Activated naive CD8-positive, alpha-beta T cell treated with anti-CD3 and anti-CD28 coated beads for 36 hours (primary cell): ENCODE measurements around the gene SASH1. TPM values are rescaled to one million over a fixed set of nuclear protein-coding genes. Genes with fewer than 3 reads are reported as not detected.

Experiments
- DNase-seq: peaks from one replicate; pipeline ENCODE4 v3.0.0; 2021
- H3K27ac Mint-ChIP-seq: one replicate; pipeline ENCODE4 v1.8.0; 2022; ENCODE audit warnings: mild to moderate bottlenecking, moderate library complexity, mixed read lengths
- H3K27me3 Mint-ChIP-seq: one replicate; pipeline ENCODE4 v1.8.0; 2022; ENCODE audit warnings: mild to moderate bottlenecking, mixed read lengths
- H3K36me3 Mint-ChIP-seq: one replicate; pipeline ENCODE4 v1.8.0; 2021; ENCODE audit warnings: mild to moderate bottlenecking, mixed read lengths
- H3K4me1 Mint-ChIP-seq: one replicate; pipeline ENCODE4 v1.8.0; 2021; ENCODE audit warnings: mixed read lengths
- H3K4me3 Mint-ChIP-seq: one replicate; pipeline ENCODE4 v1.8.0; 2022; ENCODE audit warnings: mild to moderate bottlenecking, moderate library complexity, mixed read lengths
- H3K9me3 Mint-ChIP-seq: one replicate; pipeline ENCODE4 v1.8.0; 2022; ENCODE audit warnings: mixed read lengths
- total RNA-seq, 2 experiments: library from RNA; stranded (reverse); gene quantifications; one replicate each; pipeline ENCODE4 v1.2.3, GENCODE V29; 2021

SASH1 gene
- total RNA-seq, 2 experiments from 2014 or later = 0.04 TPM

DNA sequence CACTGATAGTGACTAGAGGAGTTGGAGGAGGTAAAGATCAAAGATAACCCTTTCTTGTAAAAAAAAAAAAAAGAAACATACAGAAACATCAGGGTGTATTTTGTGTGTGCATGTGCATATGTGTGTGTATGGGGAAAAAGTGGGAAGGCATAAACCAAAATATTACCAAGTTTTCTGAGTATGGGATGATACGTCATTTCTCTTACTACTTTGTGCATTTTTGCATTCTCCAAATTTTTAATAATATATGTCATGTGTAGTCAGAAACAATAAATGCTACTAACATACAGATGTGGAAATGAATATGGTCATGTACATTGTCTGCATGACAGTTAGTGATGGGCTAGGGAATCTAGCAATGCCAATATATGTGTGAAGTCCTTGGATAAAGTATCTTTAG, 161.1 kb downstream of the SASH1 start:
- no peaks in the 10 kb centered on the region for H3K4me1 Mint-ChIP-seq
- H3K4me3 Mint-ChIP-seq = no peak overlapping the region
- no peaks in the 10 kb centered on the region for H3K36me3 Mint-ChIP-seq
- no peaks in the 10 kb centered on the region for H3K9me3 Mint-ChIP-seq
- peaks cover 29% of the 10 kb centered on the region for H3K27me3 Mint-ChIP-seq
- no peak for DNase-seq
- no peak overlapping the region for H3K27ac Mint-ChIP-seq

DNA sequence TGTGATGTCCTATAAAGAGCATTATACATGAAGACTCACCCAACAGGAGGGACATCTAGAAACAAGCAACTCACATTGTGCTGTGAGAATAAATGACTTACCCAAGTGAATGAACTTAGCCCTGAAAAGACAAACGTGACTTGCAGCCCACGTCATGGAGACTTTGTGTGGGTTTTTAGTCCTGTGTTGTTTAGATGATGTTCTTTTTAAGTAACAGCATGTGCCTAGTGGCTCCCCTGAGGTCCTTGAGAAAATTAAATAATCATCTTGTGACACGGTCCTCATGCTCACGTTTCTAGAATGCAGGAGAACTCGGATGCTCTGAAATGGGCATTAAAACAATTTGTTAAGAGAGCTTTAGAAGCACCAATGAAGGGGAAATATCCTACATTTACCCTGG, 165.1 kb downstream of the SASH1 start:
- H3K36me3 Mint-ChIP-seq = no peaks in the 10 kb centered on the region

DNA sequence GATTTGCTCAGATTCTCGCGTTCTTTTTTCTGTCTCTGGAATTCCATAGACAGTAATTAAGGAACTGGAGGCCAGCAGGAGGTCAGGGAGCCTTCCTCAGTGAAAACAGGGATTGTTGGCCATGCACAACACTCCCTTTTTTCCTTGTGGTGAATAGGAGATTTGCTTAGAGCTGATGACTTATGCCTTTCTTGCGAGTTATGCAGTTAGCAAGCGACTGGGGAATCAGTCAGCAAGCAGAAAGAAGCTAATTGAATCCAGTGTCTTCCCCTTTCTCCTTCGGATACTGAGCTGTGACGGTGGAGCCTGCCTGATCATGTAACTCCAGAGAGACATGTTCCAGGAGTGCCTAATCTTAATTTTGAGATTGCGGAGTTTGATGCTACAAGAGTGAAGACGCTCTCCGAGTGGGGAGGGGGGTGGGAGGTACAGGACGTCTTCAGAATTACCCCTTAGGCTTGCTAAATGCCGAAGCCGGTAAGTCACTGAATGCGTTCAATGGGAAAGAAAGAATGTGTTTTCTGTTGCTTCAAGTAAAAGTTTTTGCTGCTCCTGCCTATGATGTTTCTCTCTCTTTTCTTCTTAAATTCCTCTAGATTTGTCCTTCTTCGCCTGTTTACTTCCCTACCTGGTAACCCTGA, 165.9 kb downstream of the SASH1 start:
- peaks cover 46% of the 10 kb centered on the region for H3K27me3 Mint-ChIP-seq

More for the DNA sequence above, 165.1 kb downstream of the SASH1 start:
- no peak overlapping the region for H3K27ac Mint-ChIP-seq
- no peak overlapping the region for H3K4me3 Mint-ChIP-seq
- peaks cover 40% of the 10 kb centered on the region for H3K27me3 Mint-ChIP-seq
- H3K4me1 Mint-ChIP-seq = no peaks in the 10 kb centered on the region
- H3K9me3 Mint-ChIP-seq = no peaks in the 10 kb centered on the region
- DNase-seq = no peak

DNA sequence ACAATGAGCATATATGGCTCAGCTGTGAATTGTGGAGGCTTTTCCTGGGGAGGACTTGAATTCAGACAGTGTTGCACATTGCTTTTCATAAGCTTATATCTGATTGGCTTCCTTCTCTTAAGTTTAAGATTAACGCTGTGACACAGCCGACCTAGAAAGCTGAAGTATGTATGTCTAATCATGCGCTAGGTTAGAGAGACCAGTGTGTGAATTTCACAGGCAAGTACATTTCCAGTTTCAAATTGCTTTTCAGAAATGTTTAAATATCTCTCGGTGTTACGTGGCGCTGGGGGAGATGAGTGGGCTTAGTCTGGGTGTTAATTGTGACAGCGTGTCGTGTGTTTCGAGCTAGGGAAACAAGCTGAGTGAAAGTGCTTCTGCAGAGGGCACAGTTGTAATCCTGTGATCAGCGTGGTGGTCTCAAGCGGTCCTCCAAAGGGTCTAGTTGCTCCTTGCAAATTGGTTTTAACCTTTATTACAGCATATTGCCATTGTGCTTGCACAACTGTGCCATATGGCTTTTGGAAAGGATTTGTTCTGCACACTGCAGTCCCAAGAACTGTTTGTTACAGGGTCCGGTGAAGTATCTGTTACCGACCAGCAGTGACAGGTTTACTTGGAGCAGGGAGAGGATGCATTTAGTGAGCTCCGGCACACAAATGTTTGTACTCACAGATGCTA, 166.6 kb downstream of the SASH1 start:
- Mint-ChIP-seq H3K4me3 (no peak overlapping the region), H3K27ac (no peak overlapping the region), H3K36me3 (no peaks in the 10 kb centered on the region), H3K4me1 (no peaks in the 10 kb centered on the region), H3K27me3 (peaks cover 44% of the 10 kb centered on the region), H3K9me3 (no peaks in the 10 kb centered on the region)
- DNase-seq = no peak

More for the DNA sequence above, 165.9 kb downstream of the SASH1 start:
- H3K4me1 Mint-ChIP-seq = no peaks in the 10 kb centered on the region
- no peaks in the 10 kb centered on the region for H3K36me3 Mint-ChIP-seq
- no peak overlapping the region for H3K27ac Mint-ChIP-seq
- no peak overlapping the region for H3K4me3 Mint-ChIP-seq
- H3K9me3 Mint-ChIP-seq = no peaks in the 10 kb centered on the region
- DNase-seq = no peak

DNA sequence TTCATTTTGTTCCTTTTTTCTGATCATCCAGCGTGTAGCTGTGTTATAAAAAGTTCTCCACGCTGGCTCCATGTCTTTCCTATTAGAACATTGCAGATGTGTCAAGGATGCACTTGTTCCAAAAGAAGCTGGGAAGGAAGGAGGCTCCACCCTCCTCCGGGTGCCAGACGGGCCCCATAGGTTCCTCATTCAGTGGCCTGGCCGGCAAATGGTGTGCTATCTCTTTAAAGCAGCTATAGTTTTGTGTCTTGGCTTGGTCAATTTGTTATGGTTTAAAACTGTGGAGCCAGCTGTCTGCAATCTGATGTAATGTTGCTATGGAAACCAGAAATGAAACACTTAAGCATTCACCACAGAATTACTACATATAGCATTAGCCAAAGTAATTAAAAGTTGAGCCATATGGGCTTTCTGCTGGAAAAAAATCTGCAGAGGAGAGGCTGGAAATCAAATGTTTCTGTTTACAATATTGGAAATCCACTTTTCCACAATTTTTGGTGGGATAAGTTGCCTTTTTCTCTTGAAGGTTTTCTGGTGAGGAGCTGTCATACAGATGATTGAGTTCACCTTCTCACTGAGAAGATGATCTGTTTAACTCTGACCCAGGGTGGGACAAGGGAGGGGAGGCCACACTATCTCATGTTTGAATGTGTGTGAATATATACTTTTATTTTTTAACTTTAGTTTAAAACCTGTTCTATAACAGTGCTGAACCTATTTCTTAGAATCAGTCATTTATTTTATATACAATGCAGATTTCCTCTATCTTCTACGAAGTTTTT, 167.4 kb downstream of the SASH1 start:
- H3K4me1 Mint-ChIP-seq = no peaks in the 10 kb centered on the region
- H3K36me3 Mint-ChIP-seq = no peaks in the 10 kb centered on the region
- H3K4me3 Mint-ChIP-seq = no peak overlapping the region
- DNase-seq = no peak
- H3K9me3 Mint-ChIP-seq = no peaks in the 10 kb centered on the region
- H3K27me3 Mint-ChIP-seq = peaks cover 44% of the 10 kb centered on the region
- no peak overlapping the region for H3K27ac Mint-ChIP-seq

DNA sequence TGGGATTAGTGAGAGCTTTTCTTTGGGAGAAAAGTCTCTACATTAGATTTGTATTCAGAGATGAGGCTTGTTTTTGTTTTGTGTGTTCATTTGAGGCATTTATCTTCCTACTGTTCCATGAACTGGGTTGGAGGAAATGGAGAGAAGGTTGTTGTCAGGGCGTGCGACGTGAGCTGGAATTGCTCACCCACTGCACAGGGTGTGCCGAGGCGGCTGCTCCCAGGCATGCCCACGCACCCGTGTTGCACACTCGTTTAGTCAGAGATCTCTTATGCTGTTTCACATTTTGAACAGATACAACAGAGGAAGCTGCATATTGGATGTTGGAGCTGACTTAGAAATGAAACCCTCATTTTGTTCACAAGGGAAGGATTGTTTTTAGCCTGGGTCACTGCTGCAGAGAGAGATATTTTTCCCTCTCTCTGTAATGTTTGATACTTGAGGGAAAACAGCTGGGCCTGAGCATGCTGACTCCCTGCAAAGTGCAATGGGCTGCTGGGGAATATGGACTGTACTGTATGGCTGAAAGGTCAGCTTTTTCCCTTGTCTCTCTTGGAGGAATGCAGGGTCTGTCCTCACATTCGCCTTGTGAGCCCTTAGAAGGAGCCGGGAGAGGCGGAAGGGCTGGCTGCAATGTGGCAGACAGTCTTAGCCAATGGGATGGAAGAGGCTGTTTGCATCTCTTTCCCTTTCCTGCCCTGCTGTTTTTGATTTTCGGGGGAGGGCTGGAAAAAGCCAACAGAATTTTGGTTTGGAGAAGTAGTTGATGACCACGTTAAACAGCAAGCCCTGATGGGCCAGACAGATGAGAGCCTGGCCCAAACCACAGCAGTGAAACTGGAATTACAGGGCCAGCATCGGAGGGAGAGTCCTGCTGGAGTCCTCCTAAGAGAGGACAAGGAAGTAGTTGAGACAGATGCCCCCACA, 170.8 kb downstream of the SASH1 start:
- no peak overlapping the region for H3K27ac Mint-ChIP-seq
- no peaks in the 10 kb centered on the region for H3K9me3 Mint-ChIP-seq

DNA sequence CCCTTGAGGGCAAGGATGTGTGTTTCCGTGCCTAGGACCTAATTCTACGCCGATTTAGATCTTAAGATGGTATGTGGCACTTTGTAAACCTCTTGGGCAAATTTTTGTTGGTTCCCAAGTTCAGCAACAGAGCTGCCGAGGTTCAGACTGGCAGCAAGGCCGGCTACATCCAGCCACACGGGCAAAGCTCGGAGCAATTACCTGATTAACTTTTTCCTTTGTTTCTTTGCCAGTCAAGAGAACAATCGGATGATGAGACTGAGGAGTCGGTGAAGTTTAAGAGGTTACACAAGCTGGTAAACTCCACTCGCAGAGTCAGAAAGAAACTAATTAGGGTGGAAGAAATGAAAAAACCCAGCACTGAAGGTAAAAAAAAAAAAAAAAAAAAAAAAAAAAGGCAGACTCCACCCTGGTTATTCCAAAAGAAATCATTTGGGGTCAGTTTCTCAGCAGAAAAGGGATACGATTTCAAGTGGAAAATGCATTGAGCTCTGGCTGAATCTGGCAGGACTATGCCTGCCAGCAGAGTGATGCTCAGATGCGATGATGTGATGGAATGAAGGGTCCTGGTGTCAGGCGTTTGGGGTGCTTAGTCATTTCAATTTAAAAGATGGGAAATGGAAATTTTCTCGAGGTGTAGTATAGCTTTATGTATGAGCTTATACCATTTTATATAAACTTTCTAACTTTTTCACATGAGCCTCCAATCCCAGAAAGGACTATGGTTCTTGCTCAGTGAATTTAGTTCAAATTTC, 171.6 kb downstream of the SASH1 start:
- Mint-ChIP-seq H3K27ac (no peak overlapping the region), H3K4me3 (no peak overlapping the region), H3K4me1 (no peaks in the 10 kb centered on the region), H3K36me3 (no peaks in the 10 kb centered on the region), H3K9me3 (no peaks in the 10 kb centered on the region), H3K27me3 (peaks cover 24% of the 10 kb centered on the region)
- DNase-seq = no peak

More for the DNA sequence above, 170.8 kb downstream of the SASH1 start:
- no peak for DNase-seq
- Mint-ChIP-seq H3K36me3 (no peaks in the 10 kb centered on the region), H3K27me3 (peaks cover 32% of the 10 kb centered on the region), H3K4me1 (no peaks in the 10 kb centered on the region), H3K4me3 (no peak overlapping the region)

DNA sequence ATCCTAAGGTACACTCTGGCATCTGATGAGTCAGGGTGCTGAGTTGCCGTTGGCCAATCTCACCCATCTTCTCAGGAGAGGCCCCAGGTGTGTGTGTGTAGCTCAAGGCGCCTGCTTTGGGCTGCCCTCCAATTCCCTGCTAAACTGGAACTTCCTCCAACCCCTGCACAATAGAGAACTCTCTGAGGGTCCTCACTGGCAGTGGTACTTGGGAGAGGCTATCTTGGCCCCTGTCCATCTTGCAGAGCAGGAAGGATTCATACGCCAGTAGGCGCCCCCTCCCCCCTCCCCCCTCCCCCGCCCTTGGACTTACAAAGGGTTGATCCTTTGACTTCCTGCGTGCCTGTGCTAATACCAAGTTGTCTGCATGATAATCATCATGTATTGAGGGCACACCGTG, 173.6 kb downstream of the SASH1 start:
- H3K4me3 Mint-ChIP-seq = no peak overlapping the region
- no peak overlapping the region for H3K27ac Mint-ChIP-seq
- no peaks in the 10 kb centered on the region for H3K36me3 Mint-ChIP-seq
- peaks cover 16% of the 10 kb centered on the region for H3K27me3 Mint-ChIP-seq
- H3K4me1 Mint-ChIP-seq = no peaks in the 10 kb centered on the region
- H3K9me3 Mint-ChIP-seq = no peaks in the 10 kb centered on the region
- DNase-seq = no peak

DNA sequence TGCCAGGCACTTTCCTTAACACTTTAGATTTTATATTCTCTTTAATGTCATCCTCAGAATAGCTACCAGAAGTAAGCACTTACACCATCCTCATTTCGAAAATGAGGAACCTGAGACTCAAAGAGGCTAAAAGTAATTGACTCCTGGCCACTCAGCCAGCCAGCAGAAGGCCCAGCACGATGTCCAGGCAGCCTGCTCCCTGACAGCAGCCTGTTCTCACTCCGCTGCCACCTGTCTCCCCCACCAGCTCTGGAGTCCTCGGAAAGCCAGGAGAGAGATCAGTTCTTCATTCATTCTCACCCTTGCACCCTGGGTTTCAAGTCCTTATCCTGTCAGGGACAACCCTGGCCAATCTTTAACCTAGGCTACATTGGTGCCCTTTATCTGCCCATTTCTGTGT, 174.0 kb downstream of the SASH1 start:
- no peak overlapping the region for H3K27ac Mint-ChIP-seq
- peaks cover 12% of the 10 kb centered on the region for H3K27me3 Mint-ChIP-seq
- H3K4me3 Mint-ChIP-seq = no peak overlapping the region
- no peaks in the 10 kb centered on the region for H3K36me3 Mint-ChIP-seq
- H3K9me3 Mint-ChIP-seq = no peaks in the 10 kb centered on the region
- no peaks in the 10 kb centered on the region for H3K4me1 Mint-ChIP-seq
- no peak for DNase-seq

DNA sequence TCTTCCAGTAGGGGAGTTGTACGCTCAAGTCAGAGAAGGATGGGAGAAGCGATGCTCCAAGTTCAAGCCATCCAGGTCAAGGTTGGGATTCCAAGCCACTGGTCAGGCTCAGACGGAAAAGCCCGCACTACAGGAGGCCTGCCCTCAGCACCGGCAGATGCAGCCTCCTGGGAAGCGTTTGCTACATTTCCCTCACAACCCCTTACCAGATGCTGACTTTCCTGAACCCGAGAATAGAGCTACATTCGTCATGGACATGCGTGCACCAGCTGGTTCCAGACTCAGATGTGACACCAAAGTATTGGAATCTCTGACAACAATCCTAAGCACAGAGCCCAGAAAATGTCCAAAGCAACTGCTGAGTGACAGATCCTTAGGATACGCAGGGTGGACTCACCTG, 174.8 kb downstream of the SASH1 start:
- no peak overlapping the region for H3K4me3 Mint-ChIP-seq
- no peaks in the 10 kb centered on the region for H3K9me3 Mint-ChIP-seq
- no peaks in the 10 kb centered on the region for H3K36me3 Mint-ChIP-seq
- H3K27me3 Mint-ChIP-seq = peaks cover 10% of the 10 kb centered on the region
- H3K27ac Mint-ChIP-seq = no peak overlapping the region
- no peak for DNase-seq
- H3K4me1 Mint-ChIP-seq = no peaks in the 10 kb centered on the region

DNA sequence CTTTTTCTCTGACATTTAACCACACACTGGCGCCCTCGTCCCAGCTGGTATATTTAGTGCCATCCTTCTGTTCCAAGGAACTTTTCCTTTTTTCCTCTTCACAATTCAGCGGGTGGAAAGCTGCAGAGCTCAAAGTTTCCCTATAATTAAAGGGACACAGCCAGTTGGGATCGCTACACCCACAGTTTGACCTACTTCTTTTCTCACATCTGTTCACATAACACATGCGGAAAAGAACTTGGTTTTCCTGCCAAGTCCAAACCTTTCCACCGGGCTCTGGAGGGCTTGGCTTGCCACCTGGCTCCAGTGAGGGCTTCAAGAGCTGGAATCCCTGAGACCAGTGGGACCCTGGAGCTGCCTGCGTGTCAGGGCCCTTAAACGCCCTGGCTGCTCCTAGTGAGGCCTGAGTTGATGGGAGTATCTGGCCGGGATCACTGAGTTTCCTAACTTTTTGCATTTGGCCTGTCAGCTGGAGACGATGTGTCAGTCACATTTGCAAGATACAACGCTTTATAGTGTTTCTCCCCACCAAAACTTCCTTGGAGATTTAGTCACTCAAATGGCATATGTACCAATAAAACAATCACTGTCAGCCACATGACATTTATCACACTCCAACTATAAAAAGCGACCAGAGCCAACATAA, 176.0 kb downstream of the SASH1 start:
- no peak overlapping the region for H3K27ac Mint-ChIP-seq
- no peak for DNase-seq
- no peaks in the 10 kb centered on the region for H3K9me3 Mint-ChIP-seq
- no peak overlapping the region for H3K4me3 Mint-ChIP-seq
- no peaks in the 10 kb centered on the region for H3K36me3 Mint-ChIP-seq
- no peaks in the 10 kb centered on the region for H3K4me1 Mint-ChIP-seq
- peaks cover 2% of the 10 kb centered on the region for H3K27me3 Mint-ChIP-seq

DNA sequence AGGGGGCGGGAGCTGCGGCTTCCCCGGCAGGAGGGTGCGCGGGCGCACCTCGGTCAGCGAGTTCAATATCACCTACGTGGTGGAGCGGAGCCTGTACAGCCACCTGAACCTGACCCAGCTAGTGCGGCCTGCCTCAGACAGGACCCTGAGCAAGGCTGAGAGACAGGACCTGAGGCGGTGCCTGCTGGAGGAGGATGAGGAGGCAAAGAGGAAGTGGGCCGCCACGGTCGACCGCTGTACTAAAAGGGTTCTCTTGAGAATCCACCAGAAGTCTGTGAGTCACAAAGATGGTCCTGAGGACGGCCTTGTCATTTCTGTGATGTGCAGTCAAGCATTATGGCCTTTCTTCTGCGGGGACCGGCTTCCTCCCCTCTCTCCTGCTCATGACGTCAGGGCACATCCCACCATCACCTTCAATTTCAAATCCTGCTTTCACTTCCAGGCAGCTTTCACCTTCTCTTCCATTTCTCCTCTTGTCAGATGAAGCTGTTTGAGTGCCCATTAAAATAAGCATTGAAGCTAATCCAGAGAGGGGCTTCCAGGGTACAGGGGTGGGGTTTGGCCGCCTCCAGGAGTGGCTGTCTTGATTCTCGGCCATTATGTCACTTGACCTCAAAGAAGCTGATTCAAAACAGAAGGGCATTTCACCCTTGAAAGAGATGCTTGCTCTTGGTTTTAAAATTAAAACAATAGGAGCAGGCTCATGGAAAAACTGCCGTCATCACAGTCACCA, 177.6 kb downstream of the SASH1 start:
- Mint-ChIP-seq H3K4me3 (no peak overlapping the region), H3K27ac (no peak overlapping the region), H3K27me3 (no peaks in the 10 kb centered on the region), H3K36me3 (no peaks in the 10 kb centered on the region), H3K4me1 (no peaks in the 10 kb centered on the region), H3K9me3 (no peaks in the 10 kb centered on the region)
- no peak for DNase-seq

DNA sequence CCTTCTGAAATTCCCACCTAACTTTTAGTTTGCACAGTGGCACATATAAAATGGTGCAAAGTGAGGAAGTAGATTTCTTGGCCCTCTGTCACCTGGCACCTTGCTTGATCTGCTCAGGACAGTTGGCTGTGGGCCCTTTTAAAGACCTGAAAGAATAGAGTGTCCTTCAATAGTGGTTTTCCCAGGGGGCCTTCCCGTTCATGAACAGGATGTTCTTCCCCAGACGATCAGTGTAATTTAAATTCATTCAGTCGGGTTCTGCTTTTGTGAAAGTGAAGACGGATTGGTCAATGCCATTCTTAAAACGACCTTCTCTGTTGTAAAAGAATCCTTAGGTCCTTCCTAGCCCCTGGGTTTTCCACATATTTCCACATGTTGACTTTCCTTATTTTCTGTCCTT, 178.5 kb downstream of the SASH1 start:
- Mint-ChIP-seq H3K4me1 (no peaks in the 10 kb centered on the region), H3K36me3 (no peaks in the 10 kb centered on the region), H3K27me3 (no peaks in the 10 kb centered on the region), H3K4me3 (no peak overlapping the region), H3K9me3 (no peaks in the 10 kb centered on the region), H3K27ac (no peak overlapping the region)
- DNase-seq = no peak
